ENCODE results near the gene CRHR1. TPM values are rescaled to one million over a fixed set of nuclear protein-coding genes. Genes with fewer than 3 reads are reported as not detected.

CRHR1 gene
- total and polyA plus RNA-seq, 10 donors, result 0.22 TPM; not detected in 9

GRCh38 chr17:45745601-45746494 is 38.3 kb upstream of the CRHR1 start:
- TF ChIP-seq CTCF (IDR thresholded peaks at IDR 0.05 in 8 of 11, conservative IDR thresholded peaks at IDR 0.05 in 3 of 11) (no peak), POLR2A (IDR thresholded peaks at IDR 0.05) (no peak), POLR2AphosphoS5 (IDR thresholded peaks at IDR 0.05) (no peak)
- no peak overlapping the region for H3K27ac ChIP-seq
- WGBS, 5 donors, result 58 to 66% (median 64%) methylated on average over 8 to 11 of the region's 11 CpGs
- no peaks in the 10 kb centered on the region for H3K9me3 ChIP-seq
- no peaks in the 10 kb centered on the region for H3K36me3 ChIP-seq
- no peak overlapping the region for H3K4me3 ChIP-seq
- H3K4me1 ChIP-seq, result no peaks in the 10 kb centered on the region
- DNase-seq, result peak; percentile 61
- intact Hi-C loops (cut with DNase I; ENCODE audit: low total_unique reads), result no loop called here
- peaks cover 0 to 57% (median 0%) of the 10 kb centered on the region in 7 donors for H3K27me3 ChIP-seq (replicated peaks in 1 of 7)

GRCh38 chr17:45747911-45748310 is 36.2 kb upstream of the CRHR1 start:
- Histone ChIP-seq H3K27me3 (replicated peaks in 1 of 7) (peaks cover 0 to 62% (median 0%) of the 10 kb centered on the region in 7 donors), H3K36me3 (no peaks in the 10 kb centered on the region), H3K9me3 (no peaks in the 10 kb centered on the region), H3K4me1 (no peaks in the 10 kb centered on the region), H3K27ac (no peak overlapping the region), H3K4me3 (no peak overlapping the region)
- 57 to 71% (median 67%) methylated on average over 4 to 6 of the region's 6 CpGs for WGBS, 5 donors
- peak; percentile 29 for DNase-seq
- intact Hi-C loops (cut with DNase I; ENCODE audit: low total_unique reads), result no loop called here
- TF ChIP-seq CTCF (IDR thresholded peaks at IDR 0.05 in 8 of 11, conservative IDR thresholded peaks at IDR 0.05 in 3 of 11) (no peak), POLR2A (IDR thresholded peaks at IDR 0.05) (no peak), POLR2AphosphoS5 (IDR thresholded peaks at IDR 0.05) (no peak)

GRCh38 chr17:45748731-45749310 is 35.3 kb upstream of the CRHR1 start:
- intact Hi-C loops (cut with DNase I; ENCODE audit: low total_unique reads), result no loop called here
- WGBS, 5 donors, result 70 to 80% (median 76%) methylated on average over 11 of the region's 11 CpGs
- Histone ChIP-seq H3K36me3 (no peaks in the 10 kb centered on the region), H3K27me3 (replicated peaks in 1 of 7) (peaks cover 0 to 67% (median 0%) of the 10 kb centered on the region in 7 donors), H3K27ac (no peak overlapping the region), H3K4me1 (no peaks in the 10 kb centered on the region), H3K9me3 (no peaks in the 10 kb centered on the region), H3K4me3 (no peak overlapping the region)
- no peak for TF ChIP-seq CTCF (IDR thresholded peaks at IDR 0.05 in 8 of 11, conservative IDR thresholded peaks at IDR 0.05 in 3 of 11)
- no peak for TF ChIP-seq POLR2A (IDR thresholded peaks at IDR 0.05)
- no peak for TF ChIP-seq POLR2AphosphoS5 (IDR thresholded peaks at IDR 0.05)
- DNase-seq, result no peak

GRCh38 chr17:45749831-45750335 is 34.2 kb upstream of the CRHR1 start:
- WGBS, 5 donors, result 87 to 98% (median 92%) methylated on average over 4 of the region's 4 CpGs
- Histone ChIP-seq H3K27me3 (replicated peaks in 1 of 7) (peaks cover 0 to 62% (median 5%) of the 10 kb centered on the region in 7 donors), H3K4me1 (no peaks in the 10 kb centered on the region), H3K36me3 (no peaks in the 10 kb centered on the region), H3K27ac (no peak overlapping the region), H3K4me3 (no peak overlapping the region), H3K9me3 (no peaks in the 10 kb centered on the region)
- DNase-seq, result no peak
- no peak for TF ChIP-seq CTCF (IDR thresholded peaks at IDR 0.05 in 8 of 11, conservative IDR thresholded peaks at IDR 0.05 in 3 of 11)
- TF ChIP-seq POLR2A (IDR thresholded peaks at IDR 0.05), result no peak
- TF ChIP-seq POLR2AphosphoS5 (IDR thresholded peaks at IDR 0.05), result no peak
- intact Hi-C loops (cut with DNase I; ENCODE audit: low total_unique reads), result no loop called here

Data from spleen (tissue), 11 donors.